GM21723 (cell line): ENCODE measurements around the gene SIVA1.

ENCODE experiments used
- ATAC-seq: cut with Tn5 transposase; IDR thresholded peaks from one replicate; pipeline ENCODE4 v1.9.1; 2021; ENCODE audit warnings: mild to moderate bottlenecking, moderate library complexity; ENCODE audit not compliant: unreplicated experiment

The SIVA1 gene

DNA sequence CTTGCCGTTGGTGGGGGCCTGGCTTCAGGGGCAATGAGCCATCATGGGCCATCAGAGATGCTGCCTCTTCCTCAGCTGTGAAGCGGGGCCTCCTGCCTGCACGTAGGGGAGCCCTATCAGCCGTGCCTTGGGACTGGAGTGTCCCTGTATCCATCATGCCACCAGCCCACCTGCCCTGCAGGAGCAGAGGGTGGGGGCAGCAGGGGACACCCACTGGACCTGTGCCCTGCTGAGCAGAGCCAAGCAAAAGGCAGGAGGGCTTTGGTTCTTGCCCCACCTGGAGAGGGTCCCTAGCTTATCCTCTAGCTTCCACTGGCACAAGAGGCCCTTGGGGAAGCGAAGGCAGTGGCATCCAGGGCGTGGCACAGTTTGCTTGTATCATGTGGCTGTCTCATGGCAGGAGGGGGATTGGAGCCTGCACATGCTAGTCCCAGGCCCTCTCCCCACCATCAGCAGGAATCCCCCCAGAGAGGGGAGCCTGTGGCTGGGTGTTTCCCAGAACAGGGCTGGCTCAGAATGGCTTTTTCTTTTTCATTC, 18.8 kb upstream of the SIVA1 start:
- no peak for ATAC-seq

- ATAC-seq, result no peak
Measured at GRCh38 chr14:104734601-104734990, 18.4 kb upstream of the SIVA1 start.

DNA sequence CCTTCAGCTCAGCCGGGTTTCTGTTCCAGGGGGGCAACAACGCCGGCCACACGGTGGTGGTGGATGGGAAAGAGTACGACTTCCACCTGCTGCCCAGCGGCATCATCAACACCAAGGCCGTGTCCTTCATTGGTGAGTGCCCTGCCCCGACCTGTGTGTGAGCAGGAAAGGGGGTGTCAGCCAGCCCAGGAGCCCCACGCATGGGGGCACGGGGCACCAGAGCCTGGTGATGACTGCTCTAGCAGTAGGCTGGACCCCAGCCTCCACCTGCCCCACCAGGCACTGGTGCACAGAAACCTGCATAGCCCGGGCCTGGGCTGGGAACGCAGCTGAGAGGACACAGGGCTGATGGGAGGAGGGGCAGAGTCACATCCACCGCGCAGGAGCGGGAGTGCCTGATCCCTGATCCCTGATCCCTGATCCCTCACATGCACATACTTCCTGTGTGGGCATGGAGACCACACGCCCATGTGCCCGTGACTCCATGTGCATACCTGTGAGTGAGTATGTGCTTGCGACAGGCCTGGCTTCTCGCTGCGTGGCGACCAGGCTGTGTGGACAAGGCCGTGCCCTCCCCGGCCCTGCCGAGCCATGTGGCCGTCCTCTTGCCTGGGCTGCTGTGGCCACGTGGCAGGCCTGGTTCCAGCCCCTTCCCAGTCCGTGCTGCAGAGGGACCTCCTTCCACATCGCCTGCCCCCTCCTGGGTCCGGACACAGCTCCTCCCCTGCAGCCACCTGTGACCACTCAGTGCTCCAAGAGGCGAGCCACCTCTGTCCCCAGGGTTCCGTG, 17.8 kb upstream of the SIVA1 start:
- ATAC-seq, result no peak

DNA sequence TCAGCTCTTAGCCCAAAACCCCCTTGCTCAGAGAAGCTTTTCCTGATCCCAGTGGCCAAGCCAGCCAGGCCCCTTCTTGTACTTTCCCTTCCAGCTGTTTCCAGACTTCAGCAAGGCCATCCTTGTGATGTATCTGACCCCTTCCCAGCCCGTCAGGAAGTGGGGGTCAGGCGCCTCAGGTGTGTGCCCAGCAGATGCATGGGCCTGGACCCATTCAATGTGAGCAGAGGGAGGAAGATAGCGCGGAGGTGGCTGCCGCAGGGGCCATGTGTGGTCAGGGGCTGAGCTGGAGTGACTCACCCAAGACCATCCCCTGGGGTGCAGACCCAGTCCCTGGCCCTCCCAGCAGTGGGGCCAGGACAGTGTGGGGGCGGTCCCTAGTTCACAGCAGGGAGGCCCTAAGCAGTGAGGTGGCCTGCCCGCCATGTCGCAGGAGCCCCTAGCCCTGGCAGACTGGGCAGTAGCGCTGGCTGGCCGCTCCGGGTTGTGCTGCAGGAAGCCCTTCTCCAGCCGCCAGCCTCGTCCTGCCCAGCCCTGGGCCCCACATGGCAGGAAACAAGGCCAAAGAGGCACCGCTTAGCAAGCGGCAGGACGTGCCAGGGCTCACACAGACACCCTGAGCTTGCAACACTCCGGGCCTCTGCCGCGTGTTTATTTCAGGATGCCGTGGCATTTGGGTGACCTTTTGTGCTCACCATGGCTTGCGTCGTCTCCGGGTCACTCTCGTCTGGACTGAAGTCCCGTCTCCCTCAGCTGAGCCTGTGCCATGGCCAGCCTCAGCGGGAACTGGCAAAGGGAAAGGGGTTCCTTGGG, 16.9 kb upstream of the SIVA1 start:
- no peak for ATAC-seq

GRCh38 chr14:104738375-104739019, 14.4 kb upstream of the SIVA1 start:
- ATAC-seq, result no peak

DNA sequence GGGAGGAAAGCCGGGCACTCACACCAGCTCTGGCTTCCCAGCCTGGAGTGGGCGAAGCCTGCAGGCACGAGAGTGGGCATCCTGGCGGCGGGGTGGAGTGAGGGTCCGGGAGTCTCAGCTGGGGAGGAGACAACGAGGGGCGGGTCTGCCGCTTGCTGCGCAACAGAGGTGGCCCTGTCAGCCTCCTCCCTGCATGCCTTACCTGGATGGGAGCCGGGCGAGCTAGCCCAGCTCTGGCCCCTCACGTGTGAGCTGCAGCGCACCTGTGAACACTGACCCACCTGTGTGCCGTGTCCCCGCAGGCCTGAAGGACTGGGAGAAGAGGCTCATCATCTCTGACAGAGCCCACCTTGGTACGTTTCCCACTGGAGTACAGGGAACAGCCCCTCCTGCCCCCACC, 13.9 kb upstream of the SIVA1 start:
- no peak for ATAC-seq

GRCh38 chr14:104739546-104740516, 13.1 kb upstream of the SIVA1 start:
- no peak for ATAC-seq

DNA sequence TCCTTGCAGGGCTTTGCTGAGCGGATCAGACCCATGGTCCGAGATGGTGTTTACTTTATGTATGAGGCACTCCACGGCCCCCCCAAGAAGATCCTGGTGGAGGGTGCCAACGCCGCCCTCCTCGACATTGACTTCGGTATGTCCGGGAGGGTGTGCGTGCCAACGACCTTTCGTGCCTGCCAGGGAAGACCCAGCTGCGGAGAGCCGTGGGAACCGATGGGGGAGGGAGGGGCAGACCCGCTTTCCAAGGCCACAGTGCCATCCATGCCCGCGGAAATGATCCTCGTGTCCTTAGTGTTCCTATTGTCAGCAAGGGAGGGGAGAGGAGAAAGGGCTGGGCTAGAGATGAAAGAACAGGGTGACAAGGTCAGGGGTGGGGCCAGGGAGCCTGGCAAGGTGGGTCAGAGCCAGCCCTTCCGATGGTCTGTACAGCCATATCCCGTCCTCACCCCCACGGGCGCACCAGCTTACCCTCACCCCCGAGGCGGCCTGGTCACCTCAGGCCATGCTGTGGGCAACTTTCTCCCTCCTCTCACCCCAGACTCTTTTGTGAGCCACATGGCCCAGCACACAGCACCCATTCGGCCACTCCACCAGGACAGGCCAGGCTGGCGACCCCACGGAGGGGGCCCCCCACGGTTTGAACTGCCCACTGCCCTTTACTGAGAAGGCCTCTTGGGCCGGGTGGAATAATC, 11.7 kb upstream of the SIVA1 start:
- no peak for ATAC-seq

DNA sequence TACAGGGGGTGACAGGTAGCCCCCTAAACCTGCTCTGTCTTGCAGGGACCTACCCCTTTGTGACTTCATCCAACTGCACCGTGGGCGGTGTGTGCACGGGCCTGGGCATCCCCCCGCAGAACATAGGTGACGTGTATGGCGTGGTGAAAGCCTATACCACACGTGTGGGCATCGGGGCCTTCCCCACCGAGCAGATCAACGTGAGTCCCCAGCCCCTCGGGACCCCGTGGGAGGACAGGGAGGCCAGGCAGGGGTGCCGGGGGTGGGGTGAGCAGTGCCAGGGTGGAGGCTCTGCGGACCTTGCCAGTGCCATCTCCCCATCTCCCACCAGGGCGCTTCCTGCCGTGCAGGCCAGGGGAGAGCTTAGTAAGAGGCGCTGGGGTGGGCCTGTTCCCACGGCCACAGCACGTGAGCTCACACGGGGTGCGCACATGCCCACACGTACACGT, 11.1 kb upstream of the SIVA1 start:
- no peak for ATAC-seq

- ATAC-seq, result no peak
Measured at GRCh38 chr14:104742586-104743455, 10.1 kb upstream of the SIVA1 start.

GRCh38 chr14:104743461-104744380, 9.2 kb upstream of the SIVA1 start:
- no peak for ATAC-seq

- ATAC-seq, result no peak
Measured at GRCh38 chr14:104744484-104744883, 8.5 kb upstream of the SIVA1 start.

DNA sequence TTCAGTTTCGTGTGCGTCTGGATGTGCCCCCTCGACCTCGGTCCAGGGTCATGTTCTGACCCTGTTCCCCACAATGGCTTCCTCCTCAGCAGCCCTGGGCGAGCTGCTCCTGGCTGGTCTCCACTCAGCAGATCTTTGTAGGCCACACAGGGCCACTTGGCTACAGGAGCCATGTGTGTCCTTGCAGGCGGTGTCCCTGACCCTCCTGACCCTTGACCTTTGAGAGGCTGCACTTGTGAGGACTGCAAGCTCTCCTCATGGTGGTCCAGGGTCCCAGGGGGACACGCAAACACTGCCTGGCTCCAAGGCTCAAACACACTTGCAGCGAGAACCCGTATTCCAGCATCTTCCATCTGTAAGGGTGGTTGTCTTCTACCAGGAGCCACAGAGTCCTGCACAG, 7.5 kb upstream of the SIVA1 start:
- no peak for ATAC-seq

GRCh38 chr14:104746071-104746545, 6.8 kb upstream of the SIVA1 start:
- no peak for ATAC-seq

DNA sequence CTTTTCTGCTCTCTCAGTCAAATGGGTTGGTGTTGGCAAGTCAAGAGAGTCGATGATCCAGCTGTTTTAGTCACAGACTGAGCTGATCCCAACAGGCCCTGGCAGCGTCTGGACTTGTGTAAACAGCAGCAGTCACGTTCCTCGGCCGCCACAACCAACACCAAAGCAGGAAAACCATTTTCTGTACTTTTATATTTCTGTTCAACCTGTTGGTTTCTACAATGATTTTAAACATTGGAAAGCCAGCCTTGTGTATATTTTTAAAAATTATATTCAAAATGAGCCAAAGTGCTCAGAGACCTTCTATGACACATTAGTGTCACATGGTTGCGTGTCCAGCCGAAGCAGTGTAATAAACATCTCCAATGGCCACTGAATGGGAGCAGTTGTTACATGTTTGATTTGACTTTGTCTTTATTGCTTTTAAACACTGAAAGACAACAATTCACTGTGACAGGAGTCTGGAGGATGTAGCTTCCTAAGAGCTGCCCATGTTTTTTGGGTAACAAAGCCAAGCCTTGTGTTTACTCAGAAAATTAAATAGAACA, 5.9 kb upstream of the SIVA1 start:
- no peak for ATAC-seq

GRCh38 chr14:104747876-104748275, 5.1 kb upstream of the SIVA1 start:
- ATAC-seq, result no peak

DNA sequence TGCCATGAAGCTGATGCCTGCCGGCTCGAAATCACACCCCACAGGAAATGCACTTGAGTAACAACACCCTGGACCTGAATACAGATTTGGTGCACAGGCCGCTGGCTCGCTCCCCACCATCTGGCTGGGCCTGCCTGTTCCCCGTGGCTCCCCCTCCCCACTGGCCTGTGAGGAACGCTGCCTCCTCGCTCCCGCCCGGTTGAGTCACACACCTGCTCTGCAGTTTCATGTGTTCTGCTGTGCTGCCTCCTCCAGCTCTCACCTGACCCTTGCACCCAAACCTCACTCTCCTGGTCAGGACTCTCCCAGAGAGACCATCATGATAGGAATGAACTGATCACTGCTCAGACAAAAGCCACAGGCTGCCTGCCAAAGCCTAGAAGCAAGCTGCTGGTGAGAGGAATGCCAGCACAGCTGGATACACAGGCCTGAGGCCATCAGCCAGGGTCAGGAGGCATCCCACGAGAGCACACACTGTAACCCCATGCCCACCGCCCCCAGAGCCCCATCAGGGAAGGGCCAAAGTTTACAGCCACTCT, 3.8 kb upstream of the SIVA1 start:
- ATAC-seq, result no peak
